ENCODE data around the gene CACNB2.

CACNB2 gene

GRCh38 chr10:18209241-18209640 is 69.0 kb downstream of the CACNB2 start:
- Histone ChIP-seq H3K4me1 (no peaks in the 10 kb centered on the region), H3K9me3 (no peaks in the 10 kb centered on the region), H3K27me3 (no peaks in the 10 kb centered on the region), H3K36me3 (no peaks in the 10 kb centered on the region), H3K27ac (no peak overlapping the region), H3K4me3 (no peak overlapping the region)
- intact Hi-C loops (cut with DNase I; ENCODE audit: low total_unique reads): loop anchor here (10.0 kb wide), 1 partner anchor 64 kb away; the partner anchor contains the start of gene CACNB2
- TF ChIP-seq CTCF (IDR thresholded peaks at IDR 0.05): no peak
- no peak for DNase-seq

GRCh38 chr10:18210711-18211110 is 70.5 kb downstream of the CACNB2 start:
- intact Hi-C loops (cut with DNase I; ENCODE audit: low total_unique reads): loop anchor here (10.0 kb wide), 1 partner anchor 106 kb away; no protein-coding TSS in a partner anchor
- H3K4me1 ChIP-seq: peaks cover 0 to 3% (median 0%) of the 10 kb centered on the region in 4 donors
- H3K27ac ChIP-seq: no peak overlapping the region

GRCh38 chr10:18211862-18212261 is 71.6 kb downstream of the CACNB2 start:
- H3K9me3 ChIP-seq: no peaks in the 10 kb centered on the region
- intact Hi-C loops (cut with DNase I; ENCODE audit: low total_unique reads): loop anchor here (10.0 kb wide), 1 partner anchor 107 kb away; no protein-coding TSS in a partner anchor
- peaks cover 0 to 3% (median 0%) of the 10 kb centered on the region in 4 donors for H3K4me1 ChIP-seq
- no peaks in the 10 kb centered on the region for H3K27me3 ChIP-seq
- no peaks in the 10 kb centered on the region for H3K36me3 ChIP-seq
- H3K4me3 ChIP-seq: no peak overlapping the region
- no peak for TF ChIP-seq CTCF (IDR thresholded peaks at IDR 0.05)
- no peak for DNase-seq
- no peak overlapping the region for H3K27ac ChIP-seq

More at GRCh38 chr10:18210711-18211110, 70.5 kb downstream of the CACNB2 start:
- Histone ChIP-seq H3K27me3 (no peaks in the 10 kb centered on the region), H3K36me3 (no peaks in the 10 kb centered on the region), H3K9me3 (no peaks in the 10 kb centered on the region), H3K4me3 (no peak overlapping the region)
- TF ChIP-seq CTCF (IDR thresholded peaks at IDR 0.05): no peak
- no peak for DNase-seq

GRCh38 chr10:18213271-18213670 is 73.0 kb downstream of the CACNB2 start:
- no peak for DNase-seq
- H3K27ac ChIP-seq: no peak overlapping the region
- TF ChIP-seq CTCF (IDR thresholded peaks at IDR 0.05): no peak
- peaks cover 0 to 3% (median 0%) of the 10 kb centered on the region in 4 donors for H3K4me1 ChIP-seq
- intact Hi-C loops (cut with DNase I; ENCODE audit: low total_unique reads): loop anchor here (10.0 kb wide), 1 partner anchor 108 kb away; no protein-coding TSS in a partner anchor
- H3K36me3 ChIP-seq: no peaks in the 10 kb centered on the region
- H3K27me3 ChIP-seq: no peaks in the 10 kb centered on the region
- no peak overlapping the region for H3K4me3 ChIP-seq
- no peaks in the 10 kb centered on the region for H3K9me3 ChIP-seq

GRCh38 chr10:18214691-18215563 is 74.7 kb downstream of the CACNB2 start:
- peak; percentile 88 to 89 for TF ChIP-seq CTCF (IDR thresholded peaks at IDR 0.05)
- Histone ChIP-seq H3K4me1 (peaks cover 0 to 3% (median 0%) of the 10 kb centered on the region in 4 donors), H3K4me3 (no peak overlapping the region), H3K27ac (no peak overlapping the region), H3K9me3 (no peaks in the 10 kb centered on the region), H3K36me3 (no peaks in the 10 kb centered on the region), H3K27me3 (no peaks in the 10 kb centered on the region)
- intact Hi-C loops (cut with DNase I; ENCODE audit: low total_unique reads): loop anchor here (5.0 to 10.0 kb wide), 2 partner anchors 110 to 303 kb away; no protein-coding TSS in a partner anchor
- peak in 1 of 2 donors; percentile 53 for DNase-seq
